Measurements from ENCODE around the gene COL4A2. TPM values are rescaled to one million over a fixed set of nuclear protein-coding genes. Genes with fewer than 3 reads are reported as not detected.
"Not testable (repeated sequence)": the region's sequence is repeated elsewhere in the genome, so short reads cannot be mapped to it uniquely, and the experiment has no call there.

Gene COL4A2
- total and polyA plus RNA-seq, 2 experiments from 2014 or later: 146 to 455 TPM

DNA sequence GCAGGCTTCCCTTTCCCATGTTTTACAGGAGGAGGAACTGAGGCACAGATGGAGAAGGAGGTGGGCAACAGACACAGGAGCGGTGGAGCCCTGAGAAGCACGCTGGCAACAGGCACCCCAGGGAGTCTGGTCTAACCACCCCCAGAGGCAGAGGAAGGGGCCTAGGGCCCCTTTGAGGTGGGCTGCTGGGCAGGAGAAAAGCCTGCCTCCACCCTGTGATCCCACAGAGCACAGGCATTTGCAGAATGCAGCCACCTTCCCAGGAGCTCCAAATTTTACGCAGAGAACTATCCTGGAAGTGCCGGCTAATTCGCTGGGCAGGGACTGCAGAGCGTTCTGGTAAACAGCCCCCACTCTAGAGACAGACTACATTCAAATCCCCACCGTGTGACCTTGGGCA lies 224.0 kb downstream of the COL4A2 start:
- in situ Hi-C loops (cut with MboI): no loop called here
- Histone ChIP-seq H3K9me3 (ENCODE audit: low read depth) (no peaks in the 10 kb centered on the region), H3K27me3 (replicated peaks; ENCODE audit: insufficient read depth) (no peaks in the 10 kb centered on the region), H3F3A (ENCODE audit: insufficient read depth) (no peaks in the 10 kb centered on the region), H2AFZ (no peak overlapping the region), H3K36me3 (ENCODE audit: low read depth) (no peaks in the 10 kb centered on the region), H3K9ac (no peak overlapping the region), H3K27ac (no peak overlapping the region), H3K79me2 (ENCODE audit: insufficient read depth) (no peaks in the 10 kb centered on the region), H3K4me1 (ENCODE audit: insufficient read depth) (no peaks in the 10 kb centered on the region), H4K20me1 (ENCODE audit: insufficient read depth) (no peaks in the 10 kb centered on the region), H3K4me3 (no peak overlapping the region), H3K4me2 (ENCODE audit: unreplicated experiment) (no peak overlapping the region), H3K9me2 (ENCODE audit: insufficient read depth) (no peaks in the 10 kb centered on the region)
- WGBS, 2 experiments (ENCODE audit: low coverage in 1 of 2, low lambda C conversion rate in 2 of 2, missing lambda C conversion rate in 2 of 2): 87 to 94% methylated on average over 7 of the region's 7 CpGs
- TF ChIP-seq EZH2 (IDR thresholded peaks at IDR 0.05; ENCODE audit: insufficient read depth, poor library complexity, severe bottlenecking) (no peak), EZH2phosphoT487 (IDR thresholded peaks at IDR 0.05; ENCODE audit: insufficient read depth, low read depth) (no peak)
- no peak for DNase-seq

DNA sequence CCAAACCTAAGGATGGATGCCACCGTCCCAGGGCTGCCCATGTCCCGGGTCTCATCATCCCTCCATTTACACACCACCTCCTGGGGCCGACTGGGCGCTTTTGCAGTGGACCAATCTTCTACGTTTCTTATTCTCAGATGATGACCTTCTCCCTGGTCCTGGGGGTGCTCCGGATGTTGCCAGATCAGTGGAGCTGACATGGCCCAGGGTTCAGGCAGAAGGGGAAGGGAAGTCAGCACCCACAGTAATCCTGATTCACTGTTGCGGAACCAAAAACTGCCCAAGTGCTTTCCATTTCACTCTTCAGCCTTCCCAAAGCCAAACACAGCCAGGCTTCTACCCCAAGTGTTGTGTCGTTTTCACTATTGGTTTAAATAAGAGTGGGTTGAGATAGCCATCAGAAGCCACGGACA lies 224.6 kb downstream of the COL4A2 start:
- no peak for TF ChIP-seq EZH2 (IDR thresholded peaks at IDR 0.05; ENCODE audit: insufficient read depth, poor library complexity, severe bottlenecking)
- no peak for TF ChIP-seq EZH2phosphoT487 (IDR thresholded peaks at IDR 0.05; ENCODE audit: insufficient read depth, low read depth)
- 83 to 89% methylated on average over 9 of the region's 9 CpGs for WGBS, 2 experiments (ENCODE audit: low coverage in 1 of 2, low lambda C conversion rate in 2 of 2, missing lambda C conversion rate in 2 of 2)
- no peak overlapping the region for H2AFZ ChIP-seq
- no peaks in the 10 kb centered on the region for H3F3A ChIP-seq (ENCODE audit: insufficient read depth)
- H3K9me2 ChIP-seq (ENCODE audit: insufficient read depth): no peaks in the 10 kb centered on the region
- H3K4me1 ChIP-seq (ENCODE audit: insufficient read depth): no peaks in the 10 kb centered on the region
- no peaks in the 10 kb centered on the region for H3K27me3 ChIP-seq (replicated peaks; ENCODE audit: insufficient read depth)
- no peak overlapping the region for H3K9ac ChIP-seq
- H3K4me2 ChIP-seq (ENCODE audit: unreplicated experiment): no peak overlapping the region
- in situ Hi-C loops (cut with MboI): no loop called here
- no peak for DNase-seq
- H3K79me2 ChIP-seq (ENCODE audit: insufficient read depth): no peaks in the 10 kb centered on the region
- no peaks in the 10 kb centered on the region for H4K20me1 ChIP-seq (ENCODE audit: insufficient read depth)
- H3K36me3 ChIP-seq (ENCODE audit: low read depth): no peaks in the 10 kb centered on the region
- no peak overlapping the region for H3K27ac ChIP-seq
- H3K4me3 ChIP-seq: no peak overlapping the region
- H3K9me3 ChIP-seq (ENCODE audit: low read depth): no peaks in the 10 kb centered on the region

DNA sequence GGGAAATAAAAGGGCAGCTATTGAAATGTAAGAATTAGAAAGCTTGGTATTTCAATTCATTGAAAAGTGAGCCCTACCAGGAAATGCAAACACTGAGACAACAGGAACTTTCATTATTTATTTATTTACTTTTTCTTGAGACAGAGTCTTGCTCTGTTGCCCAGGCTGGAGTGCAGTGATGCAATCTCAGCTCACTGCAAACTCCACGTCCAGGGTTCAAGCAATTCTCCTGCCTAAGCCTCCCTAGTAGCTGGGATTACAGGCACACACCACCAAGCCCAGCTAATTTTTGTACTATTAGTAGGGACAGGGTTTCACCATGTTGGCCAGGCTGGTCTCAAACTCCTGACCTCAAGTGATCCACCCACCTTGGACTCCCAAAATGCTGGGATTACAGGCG lies 225.2 kb downstream of the COL4A2 start:
- H3F3A ChIP-seq (ENCODE audit: insufficient read depth); in situ Hi-C loops (cut with MboI); H3K36me3 ChIP-seq (ENCODE audit: low read depth); H4K20me1 ChIP-seq (ENCODE audit: insufficient read depth); H3K9ac ChIP-seq; H3K4me3 ChIP-seq; DNase-seq; H3K4me2 ChIP-seq (ENCODE audit: unreplicated experiment); H3K79me2 ChIP-seq (ENCODE audit: insufficient read depth); H2AFZ ChIP-seq; H3K27me3 ChIP-seq (replicated peaks; ENCODE audit: insufficient read depth); H3K27ac ChIP-seq; H3K9me3 ChIP-seq (ENCODE audit: low read depth); H3K9me2 ChIP-seq (ENCODE audit: insufficient read depth); H3K4me1 ChIP-seq (ENCODE audit: insufficient read depth): not testable (repeated sequence)
- 81 to 82% methylated on average over 2 of the region's 2 CpGs for WGBS, 2 experiments (ENCODE audit: low coverage in 1 of 2, low lambda C conversion rate in 2 of 2, missing lambda C conversion rate in 2 of 2)

DNA sequence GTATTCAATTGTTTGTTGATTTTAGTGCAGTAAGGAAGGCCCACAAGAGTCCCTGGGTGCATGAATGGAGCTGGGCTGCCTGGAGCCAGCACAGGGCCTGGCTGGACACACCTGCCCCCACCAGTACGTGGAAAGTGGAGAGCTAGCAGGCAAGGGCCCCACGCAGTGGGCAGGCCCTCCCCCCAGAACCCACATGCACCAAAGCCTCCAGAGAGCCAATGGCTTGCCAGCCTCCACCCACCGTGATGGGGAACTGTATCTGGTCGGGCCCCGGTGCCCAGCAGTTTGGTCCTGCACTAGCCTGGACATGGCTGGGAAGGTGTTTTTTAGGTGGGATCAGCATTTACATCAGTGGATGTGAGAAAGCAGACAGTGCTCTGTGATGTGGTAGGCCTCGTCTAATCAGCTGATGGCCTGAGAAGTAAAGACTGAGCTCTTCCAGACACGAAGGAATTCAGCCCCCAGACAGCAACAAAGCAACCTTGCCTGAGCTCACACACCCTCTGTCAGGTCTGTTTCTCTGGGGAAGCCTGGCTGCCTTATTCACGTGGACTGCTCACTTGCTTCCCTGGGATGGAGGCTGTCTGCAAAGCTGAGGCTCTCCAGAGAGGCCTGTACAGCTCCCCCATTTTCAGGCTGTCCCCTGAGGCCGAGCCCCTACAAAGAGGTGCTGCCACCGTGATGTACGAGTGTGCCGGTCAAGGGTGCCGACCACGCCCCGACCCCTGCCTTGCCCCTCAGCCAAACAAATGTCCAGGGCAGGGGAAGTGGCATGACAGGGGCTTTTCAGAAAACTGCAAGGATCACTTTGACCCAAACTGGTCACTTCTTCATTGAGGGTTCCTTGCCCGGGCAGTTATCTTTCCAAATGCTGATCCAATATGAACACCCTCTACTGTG lies 226.9 kb downstream of the COL4A2 start:
- Histone ChIP-seq H3K27me3 (replicated peaks; ENCODE audit: insufficient read depth) (no peaks in the 10 kb centered on the region), H4K20me1 (ENCODE audit: insufficient read depth) (no peaks in the 10 kb centered on the region), H3F3A (ENCODE audit: insufficient read depth) (no peaks in the 10 kb centered on the region), H3K9me3 (ENCODE audit: low read depth) (no peaks in the 10 kb centered on the region), H3K4me2 (ENCODE audit: unreplicated experiment) (no peak overlapping the region), H3K4me3 (no peak overlapping the region), H3K4me1 (ENCODE audit: insufficient read depth) (no peaks in the 10 kb centered on the region), H3K36me3 (ENCODE audit: low read depth) (no peaks in the 10 kb centered on the region), H3K9me2 (ENCODE audit: insufficient read depth) (no peaks in the 10 kb centered on the region), H3K27ac (no peak overlapping the region), H2AFZ (no peak overlapping the region), H3K9ac (no peak overlapping the region), H3K79me2 (ENCODE audit: insufficient read depth) (no peaks in the 10 kb centered on the region)
- in situ Hi-C loops (cut with MboI): no loop called here
- TF ChIP-seq EZH2 (IDR thresholded peaks at IDR 0.05; ENCODE audit: insufficient read depth, poor library complexity, severe bottlenecking) (no peak), EZH2phosphoT487 (IDR thresholded peaks at IDR 0.05; ENCODE audit: insufficient read depth, low read depth) (no peak)
- whole genome bisulfite sequencing, 2 experiments (ENCODE audit: low coverage in 1 of 2, low lambda C conversion rate in 2 of 2, missing lambda C conversion rate in 2 of 2): 74 to 81% methylated on average over 15 to 16 of the region's 16 CpGs
- no peak for DNase-seq
